BE2C (cell line): ENCODE results near the gene COL6A3.
"Not testable (repeated sequence)": the region's sequence is repeated elsewhere in the genome, so short reads cannot be mapped to it uniquely, and the experiment has no call there.

ENCODE experiments used
- DNase-seq: peaks from one replicate; pipeline ENCODE4 v3.0.0-alpha.2; 2020
- H3K27me3 ChIP-seq: fragments of 250-450 bp; sonication (Bioruptor Pico); 2 replicates; pipeline ENCODE4 v1.5.1; 2020; ENCODE audit warnings: mild to moderate bottlenecking
- H3K36me3 ChIP-seq: fragments of 250-450 bp; sonication (Bioruptor Pico); 2 replicates; pipeline ENCODE4 v1.5.1; 2020; ENCODE audit warnings: mild to moderate bottlenecking
- H3K4me1 ChIP-seq: fragments of 250-450 bp; sonication (Bioruptor Pico); 2 replicates; pipeline ENCODE4 v1.5.1; 2020
- H3K4me3 ChIP-seq: 2 replicates; pipeline ENCODE4 v1.5.1; 2011; ENCODE audit warnings: low read depth, low read length
- H3K9me3 ChIP-seq: fragments of 250-450 bp; sonication (Bioruptor Pico); 2 replicates; pipeline ENCODE4 v1.5.1; 2020
- TF ChIP-seq, protein P1 (sequence below): IDR thresholded peaks from 2 replicates; pipeline ENCODE4 v1.5.1; 2012; ENCODE audit warnings: mild to moderate bottlenecking, low read depth, low read length

The COL6A3 gene

GRCh38 chr2:237412646-237412987 lies 1.3 kb downstream of the COL6A3 start:
- Histone ChIP-seq H3K4me1 (no peaks in the 10 kb centered on the region), H3K4me3 (no peak overlapping the region), H3K27me3 (no peaks in the 10 kb centered on the region)

DNA sequence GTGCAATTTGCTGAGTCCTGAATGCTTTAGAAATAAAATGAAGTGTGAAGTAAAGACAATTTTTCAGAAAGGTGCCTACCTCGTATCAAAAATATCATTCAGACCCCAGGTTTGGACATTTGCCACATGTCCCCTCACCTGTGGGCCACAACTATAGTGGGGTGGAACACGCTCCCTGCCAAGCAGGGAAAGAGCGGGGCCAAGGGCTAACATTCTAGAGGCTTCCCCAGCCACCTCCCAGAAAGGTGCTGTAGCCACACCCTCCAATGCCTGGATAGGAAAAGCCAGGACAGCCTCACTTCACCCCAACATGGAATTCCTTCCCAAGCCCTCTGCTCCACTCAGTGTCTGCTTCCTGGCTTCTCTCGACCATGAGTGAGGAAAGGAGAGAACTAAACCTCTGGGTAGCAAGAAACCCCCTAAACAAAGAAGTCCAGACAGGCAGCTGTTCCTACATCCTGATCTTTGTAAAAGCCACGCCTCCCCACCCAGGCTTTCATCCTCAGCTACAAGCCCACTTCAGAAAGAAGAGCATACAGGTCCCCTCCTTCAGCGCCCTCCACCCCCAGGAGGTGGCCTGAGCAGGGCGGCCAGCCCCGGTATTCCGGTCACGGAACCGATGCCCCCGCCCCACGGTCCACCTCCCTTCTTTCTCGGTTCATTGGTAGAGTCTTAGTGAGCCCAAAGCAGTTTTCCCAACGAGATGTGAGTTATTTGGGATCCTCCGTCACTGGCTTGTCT lies 2.1 kb downstream of the COL6A3 start:
- no peak for DNase-seq
- TF ChIP-seq, protein P1, sequence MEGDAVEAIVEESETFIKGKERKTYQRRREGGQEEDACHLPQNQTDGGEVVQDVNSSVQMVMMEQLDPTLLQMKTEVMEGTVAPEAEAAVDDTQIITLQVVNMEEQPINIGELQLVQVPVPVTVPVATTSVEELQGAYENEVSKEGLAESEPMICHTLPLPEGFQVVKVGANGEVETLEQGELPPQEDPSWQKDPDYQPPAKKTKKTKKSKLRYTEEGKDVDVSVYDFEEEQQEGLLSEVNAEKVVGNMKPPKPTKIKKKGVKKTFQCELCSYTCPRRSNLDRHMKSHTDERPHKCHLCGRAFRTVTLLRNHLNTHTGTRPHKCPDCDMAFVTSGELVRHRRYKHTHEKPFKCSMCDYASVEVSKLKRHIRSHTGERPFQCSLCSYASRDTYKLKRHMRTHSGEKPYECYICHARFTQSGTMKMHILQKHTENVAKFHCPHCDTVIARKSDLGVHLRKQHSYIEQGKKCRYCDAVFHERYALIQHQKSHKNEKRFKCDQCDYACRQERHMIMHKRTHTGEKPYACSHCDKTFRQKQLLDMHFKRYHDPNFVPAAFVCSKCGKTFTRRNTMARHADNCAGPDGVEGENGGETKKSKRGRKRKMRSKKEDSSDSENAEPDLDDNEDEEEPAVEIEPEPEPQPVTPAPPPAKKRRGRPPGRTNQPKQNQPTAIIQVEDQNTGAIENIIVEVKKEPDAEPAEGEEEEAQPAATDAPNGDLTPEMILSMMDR = no peak
- H3K36me3 ChIP-seq = no peaks in the 10 kb centered on the region
- no peaks in the 10 kb centered on the region for H3K9me3 ChIP-seq
- H3K4me1 ChIP-seq = no peaks in the 10 kb centered on the region
- H3K27me3 ChIP-seq = no peaks in the 10 kb centered on the region
- H3K4me3 ChIP-seq = no peak overlapping the region

More at GRCh38 chr2:237412646-237412987, 1.3 kb downstream of the COL6A3 start:
- TF ChIP-seq, protein P1 = no peak
- DNase-seq = no peak
- Histone ChIP-seq H3K9me3 (no peaks in the 10 kb centered on the region), H3K36me3 (no peaks in the 10 kb centered on the region)

GRCh38 chr2:237411092-237411601 lies 2.8 kb downstream of the COL6A3 start:
- Histone ChIP-seq H3K4me1 (no peaks in the 10 kb centered on the region), H3K27me3 (no peaks in the 10 kb centered on the region), H3K36me3 (no peaks in the 10 kb centered on the region), H3K4me3 (no peak overlapping the region), H3K9me3 (no peaks in the 10 kb centered on the region)
- TF ChIP-seq, protein P1 = no peak
- DNase-seq = no peak

GRCh38 chr2:237409263-237409662 lies 4.7 kb downstream of the COL6A3 start:
- H3K4me3 ChIP-seq, H3K36me3 ChIP-seq: not testable (repeated sequence)

DNA sequence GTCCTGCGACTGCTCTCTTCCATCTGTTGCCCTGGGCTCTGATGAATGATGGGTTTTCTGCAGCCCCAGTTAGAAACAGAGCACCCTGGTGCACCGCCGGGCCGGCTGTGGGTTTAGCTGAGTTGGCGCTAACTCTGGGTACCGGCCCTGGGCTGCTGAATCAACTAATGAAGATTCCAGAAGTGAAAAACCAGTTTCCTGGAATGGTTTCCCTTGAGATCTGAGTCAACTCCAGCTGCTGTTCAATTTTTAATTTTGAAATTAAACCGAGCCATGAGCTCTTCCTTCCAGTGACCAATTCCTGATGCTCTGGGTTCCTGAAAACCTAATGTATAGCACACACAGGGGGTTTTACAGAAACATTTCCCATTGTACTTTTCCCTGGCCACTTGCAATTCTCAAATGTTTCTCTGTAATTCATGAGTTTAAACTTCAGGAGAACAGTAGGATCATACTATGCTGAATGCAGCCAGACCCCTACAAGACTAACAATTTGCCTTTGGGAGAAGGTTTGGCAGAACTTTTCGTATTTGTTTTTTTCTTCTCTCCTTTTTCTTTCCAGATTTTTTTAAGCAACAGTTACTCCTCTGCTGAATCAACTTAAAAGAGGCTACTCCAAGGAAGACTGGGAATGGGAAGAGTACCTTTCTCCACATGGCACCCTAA lies 5.5 kb downstream of the COL6A3 start:
- Histone ChIP-seq H3K27me3 (no peaks in the 10 kb centered on the region), H3K36me3 (no peaks in the 10 kb centered on the region), H3K4me1 (no peaks in the 10 kb centered on the region), H3K9me3 (no peaks in the 10 kb centered on the region), H3K4me3 (no peak overlapping the region)
- no peak for DNase-seq
- TF ChIP-seq, protein P1 = no peak

More at GRCh38 chr2:237409263-237409662, 4.7 kb downstream of the COL6A3 start:
- not testable (repeated sequence) for H3K4me1 ChIP-seq, H3K27me3 ChIP-seq, DNase-seq, H3K9me3 ChIP-seq

GRCh38 chr2:237407700-237408099 lies 6.3 kb downstream of the COL6A3 start:
- H3K4me3 ChIP-seq = no peak overlapping the region
- H3K27me3 ChIP-seq = no peaks in the 10 kb centered on the region
- H3K36me3 ChIP-seq = no peaks in the 10 kb centered on the region
- H3K4me1 ChIP-seq = no peaks in the 10 kb centered on the region
- TF ChIP-seq, protein P1 = no peak
- DNase-seq = no peak
- H3K9me3 ChIP-seq = no peaks in the 10 kb centered on the region
